SH-SY5Y (cell line): Measurements from ENCODE around the gene INSR.

ENCODE experiments used
- GATA2 ChIP-seq: IDR thresholded peaks from 2 replicates; pipeline ENCODE4 v1.6.1; 2011; ENCODE audit warnings: mild to moderate bottlenecking, low read depth, low read length
- GATA3 ChIP-seq: IDR thresholded peaks from 2 replicates; pipeline ENCODE4 v1.6.1; 2011; ENCODE audit warnings: low read depth, mild to moderate bottlenecking, low read length, moderate library complexity

DNA sequence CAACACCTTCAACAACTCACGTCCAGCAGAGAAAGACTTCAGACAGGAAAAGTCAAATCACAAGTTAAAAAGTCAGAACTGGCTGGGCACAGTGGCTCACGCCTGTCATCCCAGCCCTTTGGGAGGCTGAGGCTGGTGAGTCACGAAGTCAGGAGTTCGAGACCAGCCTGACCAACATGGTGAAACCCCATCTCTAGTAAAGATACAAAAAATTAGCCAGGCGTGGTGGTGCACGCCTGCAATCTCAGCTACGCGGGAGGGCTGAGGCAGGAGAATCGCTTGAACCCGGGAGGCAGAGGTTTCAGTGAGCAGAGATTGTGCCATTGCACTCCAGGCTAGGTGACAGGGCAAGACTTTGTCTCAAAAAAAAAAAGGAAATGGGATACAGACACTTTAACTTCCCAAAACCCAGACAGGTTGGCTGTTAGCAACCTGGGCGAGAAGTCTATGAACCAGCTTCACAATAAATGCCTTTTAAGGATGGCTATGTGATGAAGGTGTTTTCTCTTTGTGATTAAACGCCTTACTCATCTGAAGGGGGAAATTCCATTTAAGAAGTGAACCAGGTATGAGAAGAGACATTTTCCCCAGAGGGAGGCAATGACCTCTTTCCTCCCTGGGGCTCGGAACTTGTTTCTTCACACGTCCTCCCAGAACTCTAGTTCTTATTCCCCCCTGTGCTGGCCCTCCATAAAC is 80.4 kb downstream of the INSR start:
- TF ChIP-seq GATA2, result no peak
- no peak for TF ChIP-seq GATA3
